ENCODE results near the gene ABHD12B.
"Not testable (repeated sequence)": the region's sequence is repeated elsewhere in the genome, so short reads cannot be mapped to it uniquely, and the experiment has no call there.

The ABHD12B gene

DNA sequence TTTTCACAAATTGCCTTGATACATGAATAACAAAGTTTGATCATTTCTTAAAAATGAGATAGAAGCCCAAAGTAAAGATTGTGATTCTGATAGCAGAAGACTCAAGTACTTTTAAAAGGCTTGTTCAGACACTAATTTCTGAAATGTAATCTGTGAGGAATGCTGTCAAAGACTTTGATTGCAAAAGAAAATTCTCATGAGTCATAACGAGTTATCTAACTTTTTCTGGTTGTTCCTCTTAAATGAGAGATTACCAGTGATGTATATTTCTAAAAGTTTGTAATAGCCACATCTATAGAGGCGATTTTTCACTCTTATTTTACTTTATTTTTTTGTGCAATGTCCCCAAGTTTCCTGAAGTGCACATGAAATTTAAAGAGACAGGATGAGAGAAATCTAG is 65.5 kb downstream of the ABHD12B start:
- DNase-seq: no peak

DNA sequence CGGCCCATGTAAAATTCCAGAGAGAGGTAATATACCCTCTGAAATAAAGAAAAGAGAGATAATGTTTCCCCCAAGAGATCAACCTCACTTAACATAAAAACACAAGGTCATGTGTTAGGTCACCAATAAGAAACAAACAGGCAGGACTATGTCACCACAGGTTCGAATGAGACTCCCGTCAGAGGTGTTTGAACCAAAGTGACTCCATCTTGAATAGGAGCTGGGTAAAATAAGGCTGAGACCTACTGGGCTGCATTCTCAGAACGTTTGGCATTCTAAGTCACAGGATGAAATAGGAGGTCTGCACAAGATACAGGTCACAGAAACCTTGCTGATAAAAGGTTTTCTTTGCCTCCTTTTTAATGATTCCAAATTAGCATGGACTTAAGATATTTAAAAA is 65.9 kb downstream of the ABHD12B start:
- DNase-seq: no peak

DNA sequence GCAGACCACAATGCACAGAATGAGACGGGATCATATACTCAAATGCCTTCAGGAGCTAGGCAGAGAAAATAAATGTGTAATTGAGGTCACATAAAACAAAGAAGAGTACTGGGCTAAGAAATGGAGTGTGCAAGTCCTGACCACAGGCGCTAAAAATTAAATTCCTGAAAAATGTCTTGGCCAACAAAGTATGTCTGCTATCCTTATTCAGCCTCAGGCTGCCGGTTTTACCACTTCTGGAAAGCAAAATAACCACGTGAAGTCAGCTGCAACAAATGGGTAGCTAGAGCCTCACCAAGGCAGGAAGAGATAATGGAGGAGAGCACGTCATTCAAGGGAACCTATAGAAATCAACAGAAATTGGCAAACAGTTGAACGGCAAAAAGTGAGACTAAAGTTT is 69.3 kb downstream of the ABHD12B start:
- DNase-seq: no peak

- DNase-seq: not testable (repeated sequence)
Observed at GRCh38 chr14:50941638-50942037, 69.8 kb downstream of the ABHD12B start.

DNA sequence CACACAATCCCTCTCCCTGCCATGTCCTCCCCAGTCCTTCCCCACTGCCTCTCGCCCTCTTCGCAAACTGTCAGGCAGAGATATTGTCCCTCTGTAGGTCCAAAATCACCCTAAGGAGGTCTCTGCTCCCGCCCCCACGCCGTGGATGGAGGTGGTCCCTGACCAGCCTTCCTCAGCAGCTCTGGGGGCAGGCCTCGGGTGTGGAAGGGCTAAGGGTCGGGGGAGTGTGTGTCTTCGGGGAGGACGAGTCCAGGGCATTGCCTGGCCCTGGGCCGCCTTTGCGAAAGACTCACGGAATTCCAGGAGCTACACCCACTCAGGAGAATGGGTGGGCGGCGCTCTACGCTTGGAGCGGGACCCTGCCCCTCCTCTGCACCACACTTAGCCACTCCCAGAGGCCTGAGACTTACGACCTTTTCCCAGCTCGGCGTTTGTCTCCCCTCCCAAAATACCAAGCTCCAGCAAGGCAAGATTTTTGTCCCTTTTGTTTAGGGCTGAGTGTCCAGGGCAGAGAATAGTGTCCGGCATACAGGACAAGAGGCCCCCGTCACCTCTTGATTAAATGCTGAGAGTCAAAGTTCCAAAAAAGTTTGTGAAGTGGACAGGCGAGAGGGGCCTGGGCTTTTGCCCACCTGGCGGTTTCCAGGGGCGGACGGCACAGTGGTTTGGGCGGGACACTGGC is 71.5 kb downstream of the ABHD12B start:
- DNase-seq: no peak

- DNase-seq: no peak
Observed at GRCh38 chr14:50943943-50944646, 72.2 kb downstream of the ABHD12B start, which contains the start of gene PYGL. TSS of gene PYGL (minus strand) at chr14:50944483. CDS start at chr14:50944403, 80 bp downstream.

DNA sequence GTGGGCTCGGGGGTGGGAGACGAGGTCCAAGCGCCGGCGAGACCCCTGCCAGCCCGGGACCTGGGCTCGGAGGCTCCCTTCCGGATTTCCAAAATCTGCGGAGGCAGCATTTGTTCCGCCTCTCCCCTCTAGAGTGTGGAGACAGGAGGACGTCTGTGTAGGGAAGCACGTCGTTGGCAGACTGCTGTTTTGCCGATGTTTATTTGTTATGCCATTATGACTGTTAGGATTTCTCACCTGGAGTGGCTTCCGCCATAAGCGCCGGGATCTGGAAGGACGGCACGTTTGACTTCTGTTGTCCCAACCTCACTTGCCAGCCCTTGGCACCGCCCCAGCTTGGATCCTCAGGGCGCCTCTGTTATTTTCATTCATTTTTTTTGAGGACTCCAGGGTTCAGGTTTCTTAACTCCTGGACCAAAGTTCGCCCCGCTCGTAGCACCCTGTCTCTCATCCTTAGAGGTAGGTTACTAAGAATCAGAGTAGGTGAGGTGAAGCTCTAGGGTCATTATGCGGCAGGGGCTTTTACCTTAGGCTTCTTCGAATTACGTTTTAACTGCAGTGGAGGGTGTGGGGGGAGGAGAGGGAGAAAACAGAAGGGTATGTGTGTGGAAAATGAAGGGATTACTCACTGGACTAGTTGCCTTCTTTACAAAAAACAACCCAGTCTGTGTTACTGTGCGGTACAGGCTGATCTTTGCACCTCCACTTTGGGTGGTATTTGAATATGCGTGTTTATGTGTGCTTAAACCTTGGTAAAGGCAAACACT is 73.0 kb downstream of the ABHD12B start:
- no peak for DNase-seq

- no peak for DNase-seq
Observed at GRCh38 chr14:50946234-50946935, 74.5 kb downstream of the ABHD12B start.

DNA sequence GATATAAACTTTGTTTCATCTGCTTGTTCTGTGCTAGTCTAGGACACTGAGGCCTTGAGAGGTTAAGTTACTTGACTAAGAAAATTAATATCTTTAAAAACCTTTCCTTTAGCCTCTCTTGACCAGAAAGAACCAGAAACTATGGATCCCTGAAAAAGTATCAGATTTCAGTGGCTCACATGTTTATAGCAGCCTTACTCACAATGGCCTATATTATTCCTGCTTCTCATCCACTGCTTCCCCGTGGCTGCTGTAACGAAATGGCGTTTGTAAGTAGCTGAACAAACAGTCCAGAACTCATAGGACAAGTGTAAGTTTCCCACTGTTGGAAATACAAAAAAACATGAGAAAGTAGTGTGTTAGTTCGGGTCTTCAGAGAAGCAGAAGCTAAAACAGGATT is 75.6 kb downstream of the ABHD12B start:
- no peak for DNase-seq

DNA sequence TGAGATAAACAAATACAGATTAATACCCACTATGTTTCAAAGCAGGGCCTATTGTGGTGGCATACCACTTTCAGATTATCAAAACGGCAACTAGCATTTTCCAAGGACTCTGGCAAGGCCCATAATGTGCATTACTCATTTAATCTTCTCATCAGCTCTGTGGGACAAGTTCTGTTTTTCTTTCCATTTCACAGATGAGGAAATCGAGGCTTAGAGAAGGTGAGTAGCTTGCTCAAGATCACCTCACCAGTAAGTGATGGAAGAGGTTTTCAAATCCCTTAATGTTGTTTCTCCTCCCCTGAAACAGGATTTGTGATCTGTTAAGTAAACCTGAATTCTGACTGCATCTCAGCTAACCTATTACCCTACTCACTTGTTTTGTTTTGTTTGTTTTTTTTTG is 76.4 kb downstream of the ABHD12B start:
- no peak for DNase-seq

DNA sequence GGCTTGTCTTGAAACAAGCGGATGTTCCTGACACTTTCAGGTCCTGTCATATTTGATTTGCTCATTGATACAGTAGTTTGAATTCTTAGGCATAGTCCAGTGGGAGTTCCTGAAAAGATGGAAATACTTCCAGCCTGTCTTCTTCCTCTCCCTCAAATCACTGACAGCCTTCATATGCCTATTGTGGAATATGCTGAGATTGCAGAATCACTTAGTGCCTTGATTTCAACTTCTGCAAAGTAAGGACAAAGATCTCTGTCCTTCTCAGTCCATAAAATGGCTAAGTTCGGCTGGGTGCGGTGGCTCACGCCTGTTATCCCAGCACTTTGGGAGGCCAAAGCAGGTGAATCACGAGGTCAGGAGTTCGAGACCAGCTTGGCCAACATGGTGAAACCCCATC is 79.2 kb downstream of the ABHD12B start:
- no peak for DNase-seq

DNA sequence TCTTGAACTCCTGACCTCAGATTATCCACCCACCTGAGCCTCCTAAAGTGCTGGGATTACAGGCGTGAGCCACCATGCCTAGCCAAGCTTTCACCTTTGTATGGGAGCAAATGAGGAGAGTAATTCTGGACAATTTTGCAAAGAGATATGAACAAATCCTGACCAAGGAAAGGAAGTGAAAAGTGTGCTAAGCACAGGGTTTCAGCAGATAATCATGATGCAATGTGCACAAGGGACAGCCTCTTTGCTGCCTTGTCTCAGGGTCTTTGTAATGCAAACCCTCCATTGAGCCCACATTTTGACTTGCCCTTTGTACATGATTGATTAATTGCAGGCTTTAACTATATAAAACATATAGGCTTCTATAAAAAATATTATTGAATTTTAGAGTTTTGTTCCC is 81.6 kb downstream of the ABHD12B start:
- no peak for DNase-seq
